Measurements from ENCODE around the gene MTFR1L. TPM values are rescaled to one million over a fixed set of nuclear protein-coding genes. Genes with fewer than 3 reads are reported as not detected.

The MTFR1L gene
- total RNA-seq, 6 experiments from 2014 or later = 30.8 to 48.9 (median 43.3) TPM

- H3K36me3 ChIP-seq = no peaks in the 10 kb centered on the region
- no peak for ATAC-seq
- TF ChIP-seq POLR2A (IDR thresholded peaks at IDR 0.05) = no peak
- no peak for TF ChIP-seq CTCF (IDR thresholded peaks at IDR 0.05)
- H3K9me3 ChIP-seq = no peaks in the 10 kb centered on the region
- no peak overlapping the region for H3K4me3 ChIP-seq
- H3K27ac ChIP-seq = no peak overlapping the region
- 91% methylated on average over 14 of the region's 20 CpGs for WGBS (ENCODE audit: insufficient coverage, low coverage, low lambda C conversion rate, missing lambda C conversion rate)
- H3K27me3 ChIP-seq = no peaks in the 10 kb centered on the region
- peaks cover 0 to 24% (median 11%) of the 10 kb centered on the region in 4 donors for H3K4me1 ChIP-seq
- no peak for DNase-seq
- intact Hi-C loops (cut with DNase I) = no loop called here
Observed at GRCh38 chr1:25862785-25863485, 43.2 kb downstream of the MTFR1L start.

GRCh38 chr1:25863486-25864262 lies 43.9 kb downstream of the MTFR1L start:
- TF ChIP-seq CTCF (IDR thresholded peaks at IDR 0.05) (no peak), POLR2A (IDR thresholded peaks at IDR 0.05) (no peak)
- WGBS (ENCODE audit: insufficient coverage, low coverage, low lambda C conversion rate, missing lambda C conversion rate) = 92% methylated on average over 9 of the region's 25 CpGs
- H3K27ac ChIP-seq = no peak overlapping the region
- no peak for DNase-seq
- no peaks in the 10 kb centered on the region for H3K36me3 ChIP-seq
- ATAC-seq = no peak
- intact Hi-C loops (cut with DNase I) = no loop called here
- no peaks in the 10 kb centered on the region for H3K9me3 ChIP-seq
- peaks cover 0 to 32% (median 15%) of the 10 kb centered on the region in 4 donors for H3K4me1 ChIP-seq
- H3K27me3 ChIP-seq = no peaks in the 10 kb centered on the region
- H3K4me3 ChIP-seq = no peak overlapping the region

GRCh38 chr1:25864434-25864833 lies 44.7 kb downstream of the MTFR1L start:
- no peaks in the 10 kb centered on the region for H3K27me3 ChIP-seq
- no peak overlapping the region for H3K27ac ChIP-seq
- 78% methylated on average over 3 of the region's 3 CpGs for WGBS (ENCODE audit: insufficient coverage, low coverage, low lambda C conversion rate, missing lambda C conversion rate)
- peaks cover 0 to 39% (median 16%) of the 10 kb centered on the region in 4 donors for H3K4me1 ChIP-seq
- H3K9me3 ChIP-seq = no peaks in the 10 kb centered on the region
- intact Hi-C loops (cut with DNase I) = no loop called here
- H3K4me3 ChIP-seq = no peak overlapping the region
- ATAC-seq = no peak
- TF ChIP-seq CTCF (IDR thresholded peaks at IDR 0.05) (no peak), POLR2A (IDR thresholded peaks at IDR 0.05) (no peak)
- no peaks in the 10 kb centered on the region for H3K36me3 ChIP-seq
- DNase-seq = no peak

- TF ChIP-seq CTCF (IDR thresholded peaks at IDR 0.05) (no peak), POLR2A (IDR thresholded peaks at IDR 0.05) (no peak)
- Histone ChIP-seq H3K4me3 (no peak overlapping the region), H3K9me3 (no peaks in the 10 kb centered on the region), H3K4me1 (peaks cover 0 to 50% (median 21%) of the 10 kb centered on the region in 4 donors), H3K36me3 (no peaks in the 10 kb centered on the region), H3K27me3 (no peaks in the 10 kb centered on the region), H3K27ac (peak overlapping the region in 2 of 3 donors; percentile 61 to 84)
- peak in 3 of 4 donors; percentile 37 to 42 (median 39) for ATAC-seq
- no peak for DNase-seq
- intact Hi-C loops (cut with DNase I) = no loop called here
- WGBS (ENCODE audit: insufficient coverage, low coverage, low lambda C conversion rate, missing lambda C conversion rate) = 7% methylated on average over 1 of the region's 1 CpG
Observed at GRCh38 chr1:25866288-25866687, 46.5 kb downstream of the MTFR1L start.
